ENCODE measurements around the gene PTPRJ. TPM values are rescaled to one million over a fixed set of nuclear protein-coding genes. Genes with fewer than 3 reads are reported as not detected.
A peak's percentile ranks its signal among the peaks of the same experiment; 100 is the strongest.

Gene PTPRJ
- total and polyA plus RNA-seq, 3 donors from 2014 or later, result 4.3 to 8.2 (median 6.6) TPM

DNA sequence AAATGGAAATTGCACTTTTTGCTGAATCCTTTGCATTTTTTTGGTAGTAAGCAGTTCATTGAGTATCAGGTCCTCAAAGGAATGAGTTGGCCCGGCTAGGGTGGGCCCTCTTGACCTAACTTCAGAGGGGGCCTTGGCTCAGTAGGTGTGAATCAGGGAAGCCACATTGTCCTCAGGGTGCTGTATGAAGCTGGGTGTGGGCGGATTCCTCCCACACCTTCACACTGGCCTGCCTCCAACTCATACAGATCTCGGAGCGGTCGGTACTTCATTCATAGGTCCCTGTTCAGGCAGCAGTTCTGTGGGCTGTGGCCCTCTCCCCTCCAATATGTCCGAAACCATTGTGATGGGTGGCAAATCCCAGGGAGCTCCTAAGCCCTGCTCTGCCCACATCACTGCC lies 188.9 kb downstream of the PTPRJ start:
- no peaks in the 10 kb centered on the region for H3K9me3 ChIP-seq
- peaks cover 9% of the 10 kb centered on the region for H3K4me1 ChIP-seq
- no peak overlapping the region for H3K27ac ChIP-seq
- no peak overlapping the region for H3K4me3 ChIP-seq
- no peaks in the 10 kb centered on the region for H3K27me3 ChIP-seq
- TF ChIP-seq CTCF (IDR thresholded peaks at IDR 0.05) (no peak), POLR2A (IDR thresholded peaks at IDR 0.05) (no peak)
- WGBS, 2 donors, result 53 to 68% methylated on average over 6 of the region's 6 CpGs
- intact Hi-C loops (cut with DNase I; ENCODE audit: low total_unique reads), result no loop called here
- DNase-seq, result no peak
- H3K36me3 ChIP-seq (ENCODE audit: low read depth, missing control alignments), result no peaks in the 10 kb centered on the region

DNA sequence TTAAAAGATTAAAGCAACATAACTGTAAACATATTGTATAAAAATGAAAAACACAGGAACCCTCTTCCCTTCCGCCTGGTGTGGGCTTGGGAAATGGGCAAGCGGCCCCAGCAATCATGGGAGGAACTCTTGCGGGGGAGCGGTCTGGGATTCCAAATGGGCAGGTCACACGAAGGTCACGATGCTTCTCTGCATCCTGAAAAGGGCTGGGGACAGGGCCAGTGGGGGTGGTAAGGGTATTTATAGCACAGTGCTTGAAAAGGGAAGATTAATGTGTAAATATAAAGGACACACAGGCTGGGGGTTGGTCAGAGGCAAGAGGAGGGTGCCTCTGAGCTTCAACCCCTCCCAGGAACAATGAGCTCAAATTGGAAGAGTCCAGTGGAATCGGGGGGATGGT lies 189.4 kb downstream of the PTPRJ start:
- DNase-seq, result no peak
- intact Hi-C loops (cut with DNase I; ENCODE audit: low total_unique reads), result no loop called here

GRCh38 chr11:48170241-48171233 lies 190.2 kb downstream of the PTPRJ start:
- Histone ChIP-seq H3K27me3 (no peaks in the 10 kb centered on the region), H3K36me3 (ENCODE audit: low read depth, missing control alignments) (no peaks in the 10 kb centered on the region), H3K4me3 (no peak overlapping the region), H3K4me1 (peaks cover 9% of the 10 kb centered on the region), H3K9me3 (no peaks in the 10 kb centered on the region), H3K27ac (no peak overlapping the region)
- no peak for TF ChIP-seq CTCF (IDR thresholded peaks at IDR 0.05)
- intact Hi-C loops (cut with DNase I; ENCODE audit: low total_unique reads), result no loop called here
- DNase-seq, result no peak
- 64 to 66% methylated on average over 10 of the region's 10 CpGs for WGBS, 2 donors

More for the DNA sequence above, 189.4 kb downstream of the PTPRJ start:
- Histone ChIP-seq H3K9me3 (no peaks in the 10 kb centered on the region), H3K4me3 (no peak overlapping the region), H3K27me3 (no peaks in the 10 kb centered on the region), H3K36me3 (ENCODE audit: low read depth, missing control alignments) (no peaks in the 10 kb centered on the region), H3K27ac (no peak overlapping the region), H3K4me1 (peaks cover 9% of the 10 kb centered on the region)
- TF ChIP-seq CTCF (IDR thresholded peaks at IDR 0.05) (no peak), POLR2A (IDR thresholded peaks at IDR 0.05) (no peak)
- 48 to 50% methylated on average over 7 of the region's 7 CpGs for WGBS, 2 donors

- Histone ChIP-seq H3K9me3 (no peaks in the 10 kb centered on the region), H3K27ac (no peak overlapping the region), H3K36me3 (ENCODE audit: low read depth, missing control alignments) (no peaks in the 10 kb centered on the region), H3K4me3 (no peak overlapping the region), H3K27me3 (no peaks in the 10 kb centered on the region), H3K4me1 (peaks cover 9% of the 10 kb centered on the region)
- TF ChIP-seq CTCF (IDR thresholded peaks at IDR 0.05), result peak; percentile 45 to 87 (median 78)
- no peak for TF ChIP-seq POLR2A (IDR thresholded peaks at IDR 0.05)
- intact Hi-C loops (cut with DNase I; ENCODE audit: low total_unique reads), result no loop called here
- peak; percentile 86 for DNase-seq
- 21 to 23% methylated on average over 14 of the region's 14 CpGs for WGBS, 2 donors
Observed at GRCh38 chr11:48172818-48173609, 192.7 kb downstream of the PTPRJ start.
